HL-60/S4 (cell line): Measurements from ENCODE around the gene SLC35C1.
"Not testable (repeated sequence)": the region's sequence is repeated elsewhere in the genome, so short reads cannot be mapped to it uniquely, and the experiment has no call there.

Source experiments
- in situ Hi-C: fragments of 300-500 bp; cut with MboI; formaldehyde crosslinking; loops from 2 replicates; pipeline ENCODE4 v1.14.3; 2022; ENCODE audit warnings: low sequenced_read_pairs

SLC35C1 gene

GRCh38 chr11:45779602-45780001 lies 25.3 kb upstream of the SLC35C1 start:
- in situ Hi-C loops, result loop anchor here (25.0 kb wide), 1 partner anchor 667 kb away; no protein-coding TSS in a partner anchor

GRCh38 chr11:45786272-45786671 lies 18.7 kb upstream of the SLC35C1 start:
- in situ Hi-C loops, result loop anchor here (25.0 kb wide), 1 partner anchor 674 kb away; no protein-coding TSS in a partner anchor

GRCh38 chr11:45788887-45789286 lies 16.1 kb upstream of the SLC35C1 start:
- in situ Hi-C loops, result loop anchor here (25.0 kb wide), 1 partner anchor 677 kb away; no protein-coding TSS in a partner anchor

GRCh38 chr11:45791524-45791923 lies 13.4 kb upstream of the SLC35C1 start:
- in situ Hi-C loops, result loop anchor here (25.0 kb wide), 1 partner anchor 679 kb away; no protein-coding TSS in a partner anchor

- in situ Hi-C loops, result loop anchor here (25.0 kb wide), 1 partner anchor 682 kb away; no protein-coding TSS in a partner anchor
These were observed 10.8 kb upstream of the SLC35C1 start for GRCh38 chr11:45794169-45794568.

- in situ Hi-C loops, result loop anchor here (25.0 kb wide), 1 partner anchor 683 kb away; no protein-coding TSS in a partner anchor
These were observed 9.6 kb upstream of the SLC35C1 start for GRCh38 chr11:45795379-45795778.

- in situ Hi-C loops, result loop anchor here (25.0 kb wide), 1 partner anchor 684 kb away; no protein-coding TSS in a partner anchor
These were observed 8.5 kb upstream of the SLC35C1 start for GRCh38 chr11:45796461-45796861.

GRCh38 chr11:45798793-45799441 lies 6.0 kb upstream of the SLC35C1 start:
- in situ Hi-C loops, result loop anchor here (25.0 kb wide), 1 partner anchor 687 kb away; no protein-coding TSS in a partner anchor

GRCh38 chr11:45799562-45799961 lies 5.4 kb upstream of the SLC35C1 start:
- in situ Hi-C loops, result loop anchor here (25.0 kb wide), 1 partner anchor 687 kb away; no protein-coding TSS in a partner anchor

GRCh38 chr11:45800261-45800660 lies 4.7 kb upstream of the SLC35C1 start:
- in situ Hi-C loops, result no loop called here

- in situ Hi-C loops, result no loop called here
These were observed 3.1 kb upstream of the SLC35C1 start for GRCh38 chr11:45801723-45802315.

- in situ Hi-C loops, result no loop called here
These were observed 2.2 kb upstream of the SLC35C1 start for GRCh38 chr11:45802531-45803317.

- in situ Hi-C loops, result no loop called here
These were observed 783 bp upstream of the SLC35C1 start for GRCh38 chr11:45803971-45804760.

- in situ Hi-C loops, result no loop called here
These were observed 539 bp downstream of the SLC35C1 start for GRCh38 chr11:45805305-45806071.

- in situ Hi-C loops, result no loop called here
These were observed 1.4 kb downstream of the SLC35C1 start for GRCh38 chr11:45806072-45806933.

GRCh38 chr11:45806937-45807791 lies 2.2 kb downstream of the SLC35C1 start:
- in situ Hi-C loops, result no loop called here

GRCh38 chr11:45807792-45808238 lies 2.9 kb downstream of the SLC35C1 start:
- in situ Hi-C loops, result no loop called here

GRCh38 chr11:45808427-45808826 lies 3.5 kb downstream of the SLC35C1 start:
- in situ Hi-C loops, result not testable (repeated sequence)
